ENCODE measurements around the gene DES. TPM values are rescaled to one million over a fixed set of nuclear protein-coding genes. Genes with fewer than 3 reads are reported as not detected.

Gene DES
- total and polyA plus RNA-seq, 2 of the 4 experiments (the other 2 are of a cell fraction) = 4.3 to 4.9 TPM

DNA sequence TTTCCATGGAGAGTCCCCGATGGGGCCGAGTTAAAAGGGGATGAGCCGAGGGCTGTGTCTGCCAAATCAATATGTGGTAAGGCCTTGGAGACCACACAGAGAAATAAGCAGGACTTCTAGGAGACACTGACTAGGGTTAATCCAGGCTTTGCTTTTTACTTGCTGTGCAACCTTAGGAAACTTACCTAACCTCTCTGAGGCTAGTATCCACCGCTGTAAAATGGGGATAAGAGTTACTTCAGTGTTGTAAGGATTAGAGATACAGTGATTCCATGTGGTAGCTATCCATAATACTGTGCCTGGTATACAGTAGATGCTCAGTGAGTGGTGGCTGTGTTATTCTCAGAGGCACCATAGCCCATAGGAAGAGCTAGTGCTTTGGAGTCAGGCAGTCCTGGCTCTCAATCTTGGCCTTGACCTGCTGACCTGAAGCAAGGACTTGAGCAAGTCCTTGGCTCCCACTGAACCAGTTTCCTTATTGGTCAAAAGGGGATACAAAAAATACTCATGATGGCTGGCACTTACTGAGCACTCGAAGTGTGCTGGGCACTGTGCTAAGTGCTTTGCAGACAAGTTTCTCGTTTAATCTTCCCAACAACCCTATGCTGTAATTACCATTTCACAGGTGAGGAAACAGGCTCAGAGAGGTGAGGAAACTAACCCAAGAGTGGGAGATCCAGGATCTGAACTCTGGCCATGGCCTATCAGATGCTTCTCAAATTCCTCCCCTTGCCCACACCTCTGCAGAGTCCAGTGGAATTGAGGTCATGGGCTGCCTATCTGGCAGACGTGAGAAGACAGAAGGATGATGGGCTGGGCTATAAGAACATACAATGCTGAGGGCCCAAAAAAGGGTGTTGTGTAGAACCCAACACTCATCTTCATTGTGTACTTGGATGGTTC is 12.0 kb upstream of the DES start (continued):
- TF ChIP-seq, protein P1, sequence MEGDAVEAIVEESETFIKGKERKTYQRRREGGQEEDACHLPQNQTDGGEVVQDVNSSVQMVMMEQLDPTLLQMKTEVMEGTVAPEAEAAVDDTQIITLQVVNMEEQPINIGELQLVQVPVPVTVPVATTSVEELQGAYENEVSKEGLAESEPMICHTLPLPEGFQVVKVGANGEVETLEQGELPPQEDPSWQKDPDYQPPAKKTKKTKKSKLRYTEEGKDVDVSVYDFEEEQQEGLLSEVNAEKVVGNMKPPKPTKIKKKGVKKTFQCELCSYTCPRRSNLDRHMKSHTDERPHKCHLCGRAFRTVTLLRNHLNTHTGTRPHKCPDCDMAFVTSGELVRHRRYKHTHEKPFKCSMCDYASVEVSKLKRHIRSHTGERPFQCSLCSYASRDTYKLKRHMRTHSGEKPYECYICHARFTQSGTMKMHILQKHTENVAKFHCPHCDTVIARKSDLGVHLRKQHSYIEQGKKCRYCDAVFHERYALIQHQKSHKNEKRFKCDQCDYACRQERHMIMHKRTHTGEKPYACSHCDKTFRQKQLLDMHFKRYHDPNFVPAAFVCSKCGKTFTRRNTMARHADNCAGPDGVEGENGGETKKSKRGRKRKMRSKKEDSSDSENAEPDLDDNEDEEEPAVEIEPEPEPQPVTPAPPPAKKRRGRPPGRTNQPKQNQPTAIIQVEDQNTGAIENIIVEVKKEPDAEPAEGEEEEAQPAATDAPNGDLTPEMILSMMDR (conservative IDR thresholded peaks at IDR 0.05; ENCODE audit: low read depth, low read length) = no peak

DNA sequence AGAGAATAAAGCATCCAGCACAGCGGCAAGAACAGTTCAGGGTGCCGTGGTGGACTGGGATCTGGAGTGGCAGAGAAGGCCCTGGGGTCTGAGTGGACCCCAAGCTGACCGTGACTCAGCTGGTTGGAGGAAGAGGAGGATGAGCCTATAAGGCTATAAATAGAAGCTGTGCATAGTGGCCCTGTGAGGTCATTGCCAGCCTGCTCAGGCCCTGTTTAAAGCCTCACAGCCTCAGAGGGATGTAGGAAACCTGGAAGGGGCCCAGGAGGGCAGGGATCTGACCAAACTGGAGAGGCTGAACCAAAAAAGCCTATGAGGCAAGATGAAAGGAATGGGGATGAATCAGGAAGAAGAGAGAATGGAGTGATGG is 11.3 kb upstream of the DES start:
- intact Hi-C loops (cut with micrococcal nuclease) (no loop called here), in situ Hi-C loops (cut with MboI; ENCODE audit: low sequenced_read_pairs) (loop anchor here (5.0 kb wide), 1 partner anchor 55 kb away; no protein-coding TSS in a partner anchor), dilution Hi-C loops (cut with HindIII; ENCODE audit: low sequenced_read_pairs, unreplicated experiment) (no loop called here)
- peak; percentile 92 for TF ChIP-seq NFE2L2 (IDR thresholded peaks at IDR 0.05; ENCODE audit: low read depth, low read length)
- 0 out of 2 replicates have a peak, but pooled peaks have one; percentile 6 for TF ChIP-seq RAD21 (IDR thresholded peaks at IDR 0.05; ENCODE audit: low read length)
- no peak for TF ChIP-seq CHD1 (IDR thresholded peaks at IDR 0.05; ENCODE audit: low read depth, low read length)
- TF ChIP-seq FOS (IDR thresholded peaks at IDR 0.05; ENCODE audit: low read depth, low read length) = peak; percentile 61; the same call in 1 of the 2 replicates
- no peak for TF ChIP-seq SMC3 (IDR thresholded peaks at IDR 0.05; ENCODE audit: low read depth, low read length)
- TF ChIP-seq MAZ (IDR thresholded peaks at IDR 0.05; ENCODE audit: borderline replicate concordance, low read depth, low read length) = peak; percentile 30; the same call in 1 of the 2 replicates
- 0 out of 2 replicates have a peak, but pooled peaks have one; percentile 10 for TF ChIP-seq BHLHE40 (IDR thresholded peaks at IDR 0.05; ENCODE audit: low read depth, low read length)
- peak; percentile 20; the same call in 1 of the 2 replicates for TF ChIP-seq MAFK (IDR thresholded peaks at IDR 0.05; ENCODE audit: low read depth, low read length)
- Histone ChIP-seq H3K4me1 (ENCODE audit: control insufficient read depth, insufficient read depth, low read length) (peaks cover 21% of the 10 kb centered on the region), H3K9ac (ENCODE audit: low read depth, low read length) (no peak overlapping the region), H2AK5ac (ENCODE audit: low read depth, low read length) (peak overlapping the region; percentile 99), H2BK5ac (ENCODE audit: low read depth, low read length, poor library complexity, severe bottlenecking) (peak overlapping the region; percentile 95), H3K18ac (ENCODE audit: low read depth, low read length) (peak overlapping the region; percentile 79), H3K27ac (ENCODE audit: insufficient read depth, low read length) (peak overlapping the region; percentile 84), H3K9me3 (ENCODE audit: control insufficient read depth, insufficient read depth, low read length) (no peaks in the 10 kb centered on the region), H3K27me3 (ENCODE audit: control insufficient read depth, insufficient read depth, low read length) (no peaks in the 10 kb centered on the region), H3K4ac (ENCODE audit: low read depth, low read length) (peak overlapping the region; percentile 99), H3K9me1 (ENCODE audit: insufficient read depth, low read length) (peaks cover 24% of the 10 kb centered on the region), H3K56ac (ENCODE audit: extremely low read depth, insufficient read depth, low read length) (peak overlapping the region; percentile 60; the same call in 1 of the 2 replicates), H3K14ac (replicated peaks; ENCODE audit: low read depth, low read length) (peak overlapping the region; percentile 72), H3K36me3 (ENCODE audit: control insufficient read depth, insufficient read depth, low read length) (no peaks in the 10 kb centered on the region), H3K4me3 (ENCODE audit: insufficient read depth, low read depth, low read length) (no peak overlapping the region), H4K5ac (ENCODE audit: low read depth, low read length) (peak overlapping the region; percentile 74), H2BK20ac (ENCODE audit: low read depth, low read length) (peak overlapping the region; percentile 99), H2AFZ (replicated peaks; ENCODE audit: low read length, poor library complexity) (peak overlapping the region; percentile 79), H4K20me1 (ENCODE audit: insufficient read depth, low read length) (no peaks in the 10 kb centered on the region), H3K4me2 (ENCODE audit: low read depth, low read length) (no peak overlapping the region), H3K79me1 (ENCODE audit: low read depth in 1 of 2, low read length in 2 of 2) (no peaks in the 10 kb centered on the region), H4K8ac (ENCODE audit: low read depth in 2 of 2, low read length in 2 of 2) (peak overlapping the region; percentile 71 to 96; a peak in 3 of 4 replicates), H2AK9ac (replicated peaks; ENCODE audit: low read depth, low read length, poor library complexity) (peak overlapping the region; percentile 97), H3K23ac (ENCODE audit: low read depth, low read length) (peak overlapping the region; percentile 74), H2BK15ac (ENCODE audit: low read depth, low read length) (peak overlapping the region; percentile 96; the same call in 2 of the 3 replicates), H2BK120ac (ENCODE audit: low read depth, low read length) (peak overlapping the region; percentile 98), H4K91ac (ENCODE audit: insufficient read depth, low read depth, low read length) (peak overlapping the region; percentile 99)
- POLR2A ChIA-PET (ENCODE audit: unreplicated experiment) = no interaction called here
- ATAC-seq (ENCODE audit: low read depth) (peak; percentile 80), DNase-seq (peak; percentile 97)
- no CpG with 5 or more reads among the region's 3 CpGs for WGBS, 2 experiments (ENCODE audit: extremely low coverage in 2 of 2, insufficient read length in 1 of 2)
- BruUV-seq (replicated peaks) = no TSS peak
- CTCF ChIA-PET = no interaction called here
